Subcutaneous abdominal adipose tissue (tissue), 5 donors: ENCODE results near the gene MAP2K7.
"Not testable (repeated sequence)": the region's sequence is repeated elsewhere in the genome, so short reads cannot be mapped to it uniquely, and the experiment has no call there.

ENCODE experiments used
- H3K27ac ChIP-seq: one replicate; pipeline ENCODE4 v1.7.0; 2013; ENCODE audit warnings: low read depth, mild to moderate bottlenecking, inconsistent platforms, low read length, moderate library complexity
- H3K27me3 ChIP-seq, 5 donors: one replicate each; pipeline ENCODE4 v1.7.0; 2013; ENCODE audit warnings: low read length in 5 of 5, inconsistent platforms in 1 of 5; ENCODE audit not compliant: control insufficient read depth in 5 of 5, insufficient read depth in 4 of 5
- H3K36me3 ChIP-seq, 5 donors: one replicate each; pipeline ENCODE4 v1.7.0; 2013; ENCODE audit warnings: low read length in 5 of 5; ENCODE audit not compliant: control insufficient read depth in 5 of 5, insufficient read depth in 5 of 5
- H3K4me1 ChIP-seq, 5 donors: one replicate each; pipeline ENCODE4 v1.7.0; 2013; ENCODE audit warnings: low read length in 5 of 5, mild to moderate bottlenecking in 3 of 5, moderate library complexity in 1 of 5; ENCODE audit not compliant: control insufficient read depth in 5 of 5, insufficient read depth in 5 of 5
- H3K4me3 ChIP-seq, 5 donors: one replicate each; pipeline ENCODE4 v1.7.0; 2013; ENCODE audit warnings: low read length in 5 of 5, low read depth in 1 of 5
- H3K9ac ChIP-seq, 5 donors: one replicate each; pipeline ENCODE4 v1.7.0; 2013; ENCODE audit warnings: low read length in 5 of 5, mild to moderate bottlenecking in 4 of 5, moderate library complexity in 3 of 5
- H3K9me3 ChIP-seq, 5 donors: one replicate each; pipeline ENCODE4 v1.7.0; 2013; ENCODE audit warnings: low read length in 5 of 5; ENCODE audit not compliant: control insufficient read depth in 5 of 5
- donor health status: healthy.
- donor health status: healthy.
- donor health status: healthy.
- donor health status: healthy.
- donor health status: healthy.

The MAP2K7 gene

GRCh38 chr19:7942981-7943443 is 39.3 kb downstream of the MAP2K7 start:
- H3K4me1 ChIP-seq, result peaks cover 7 to 27% (median 22%) of the 10 kb centered on the region in 5 donors
- peak overlapping the region; percentile 74 to 92 (median 85) for H3K4me3 ChIP-seq
- H3K9me3 ChIP-seq, result no peaks in the 10 kb centered on the region
- peaks cover 0 to 3% (median 0%) of the 10 kb centered on the region in 5 donors for H3K27me3 ChIP-seq
- H3K36me3 ChIP-seq, result peaks cover 4 to 26% (median 20%) of the 10 kb centered on the region in 5 donors
- H3K27ac ChIP-seq, result peak overlapping the region; percentile 93
- H3K9ac ChIP-seq, result peak overlapping the region; percentile 89 to 99 (median 93)

- peaks cover 4 to 21% (median 18%) of the 10 kb centered on the region in 5 donors for H3K36me3 ChIP-seq
- H3K9me3 ChIP-seq, result no peaks in the 10 kb centered on the region
- H3K27ac ChIP-seq, result peak within 1 kb of the TSS; percentile 93
- H3K4me1 ChIP-seq, result peaks cover 7 to 27% (median 22%) of the 10 kb centered on the region in 5 donors
- H3K9ac ChIP-seq, result peak within 1 kb of the TSS; percentile 91 to 99 (median 93)
- peak within 1 kb of the TSS; percentile 74 to 92 (median 85) for H3K4me3 ChIP-seq
- H3K27me3 ChIP-seq, result peaks cover 0 to 3% (median 0%) of the 10 kb centered on the region in 5 donors
Observed at GRCh38 chr19:7943444-7944176, 39.9 kb downstream of the MAP2K7 start, which contains the start of gene TIMM44. TIMM44 (minus strand) TSS chr19:7943666; CDS start chr19:7943651, 15 bp downstream.

DNA sequence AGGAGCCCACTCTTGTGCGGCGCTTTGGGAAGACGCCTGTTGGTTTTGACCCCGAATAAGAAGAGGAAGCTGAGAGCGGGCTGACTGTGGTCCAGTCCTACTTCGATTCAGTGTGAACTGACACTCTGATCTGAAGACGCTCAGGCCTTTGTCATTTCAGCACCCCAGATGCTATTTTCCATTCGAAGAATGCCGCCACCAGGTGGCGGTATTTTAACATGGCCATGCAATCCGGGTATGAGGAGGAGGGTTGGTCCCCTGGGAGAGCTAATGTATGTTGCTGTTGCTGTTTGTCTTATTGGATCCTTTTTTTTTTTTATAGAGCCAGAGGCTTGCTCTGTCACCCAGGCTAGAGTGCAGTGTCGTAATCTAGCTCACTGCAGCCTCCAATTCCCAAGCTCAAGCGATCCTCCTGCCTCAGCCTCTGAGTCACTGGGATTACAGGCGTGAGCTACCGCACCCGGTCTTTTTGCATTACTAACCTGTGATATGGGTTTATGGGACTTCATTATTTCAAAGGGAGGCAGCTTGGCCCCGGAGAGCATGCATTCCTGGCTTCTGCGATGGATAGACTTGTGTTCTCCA is 40.6 kb downstream of the MAP2K7 start:
- peaks cover 0 to 16% (median 14%) of the 10 kb centered on the region in 5 donors for H3K36me3 ChIP-seq
- H3K27ac ChIP-seq, result peak overlapping the region; percentile 93
- peak overlapping the region; percentile 55 to 92 (median 82) for H3K9ac ChIP-seq
- H3K27me3 ChIP-seq, result peaks cover 0 to 3% (median 0%) of the 10 kb centered on the region in 5 donors
- H3K9me3 ChIP-seq, result no peaks in the 10 kb centered on the region
- peak overlapping the region; percentile 69 to 89 (median 74) for H3K4me3 ChIP-seq
- peaks cover 7 to 27% (median 22%) of the 10 kb centered on the region in 5 donors for H3K4me1 ChIP-seq

DNA sequence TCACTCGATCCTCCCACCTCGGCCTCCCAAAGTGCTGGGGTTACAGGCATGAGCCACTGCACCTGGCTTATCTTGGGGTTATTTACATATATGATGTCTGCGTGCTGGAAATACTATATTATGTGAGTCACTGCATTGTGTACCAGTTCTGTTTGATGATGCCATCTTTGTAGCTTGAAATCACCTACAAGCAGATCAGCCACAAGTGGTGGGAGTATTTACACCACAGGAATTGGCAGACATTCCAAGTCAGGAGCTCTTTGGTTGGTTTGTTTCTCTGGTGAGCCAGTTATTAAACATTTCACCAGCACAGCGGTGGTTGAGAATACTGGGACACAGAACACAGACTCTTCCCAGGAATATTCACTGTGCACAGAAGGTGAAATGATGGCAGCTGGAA is 44.3 kb downstream of the MAP2K7 start:
- Histone ChIP-seq H3K9ac (no peak overlapping the region), H3K4me3 (no peak overlapping the region), H3K27ac (no peak overlapping the region), H3K4me1 (peaks cover 5 to 24% (median 15%) of the 10 kb centered on the region in 5 donors), H3K36me3 (no peaks in the 10 kb centered on the region), H3K9me3 (no peaks in the 10 kb centered on the region), H3K27me3 (peaks cover 0 to 3% (median 0%) of the 10 kb centered on the region in 5 donors)

DNA sequence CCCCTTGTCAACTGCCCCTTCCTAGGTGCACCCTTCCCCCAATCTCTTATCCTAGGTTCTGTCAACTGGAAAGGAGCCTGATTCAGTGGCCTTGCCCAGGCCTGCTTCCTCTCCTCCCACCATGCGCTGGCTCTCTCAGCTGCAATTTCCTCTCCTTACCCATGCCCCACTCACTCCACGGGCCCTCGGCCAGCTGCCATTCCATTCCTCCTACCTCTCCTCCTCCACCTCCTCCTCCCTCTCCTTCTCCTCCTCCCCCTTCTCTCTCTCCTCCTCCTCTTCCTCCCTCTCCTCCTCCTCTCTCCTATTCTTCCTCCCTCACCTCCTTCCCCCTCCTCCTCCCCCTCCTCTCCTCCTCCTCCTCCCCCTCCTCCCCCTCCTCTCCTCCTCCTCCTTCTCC is 49.4 kb downstream of the MAP2K7 start:
- no peak overlapping the region for H3K27ac ChIP-seq
- H3K4me3 ChIP-seq, result no peak overlapping the region
- peak overlapping the region in 1 of 5 donors; percentile 14 for H3K9ac ChIP-seq
- peaks cover 0 to 5% (median 1%) of the 10 kb centered on the region in 5 donors for H3K36me3 ChIP-seq
- H3K4me1 ChIP-seq, result peaks cover 0 to 19% (median 11%) of the 10 kb centered on the region in 5 donors
- H3K27me3 ChIP-seq, result no peaks in the 10 kb centered on the region
- no peaks in the 10 kb centered on the region for H3K9me3 ChIP-seq

- Histone ChIP-seq H3K4me1 (peaks cover 0 to 19% (median 11%) of the 10 kb centered on the region in 5 donors), H3K9me3 (no peaks in the 10 kb centered on the region), H3K9ac (no peak overlapping the region), H3K4me3 (no peak overlapping the region), H3K36me3 (peaks cover 0 to 8% (median 5%) of the 10 kb centered on the region in 5 donors), H3K27me3 (no peaks in the 10 kb centered on the region), H3K27ac (no peak overlapping the region)
Observed at GRCh38 chr19:7953576-7953975, 49.9 kb downstream of the MAP2K7 start.

- H3K36me3 ChIP-seq, result peaks cover 0 to 17% (median 6%) of the 10 kb centered on the region in 5 donors
- H3K27me3 ChIP-seq, result no peaks in the 10 kb centered on the region
- H3K27ac ChIP-seq, result no peak overlapping the region
- no peaks in the 10 kb centered on the region for H3K9me3 ChIP-seq
- H3K4me1 ChIP-seq, result peaks cover 0 to 19% (median 11%) of the 10 kb centered on the region in 5 donors
- no peak overlapping the region for H3K4me3 ChIP-seq
- no peak overlapping the region for H3K9ac ChIP-seq
Observed at GRCh38 chr19:7955696-7956095, 52.0 kb downstream of the MAP2K7 start.

DNA sequence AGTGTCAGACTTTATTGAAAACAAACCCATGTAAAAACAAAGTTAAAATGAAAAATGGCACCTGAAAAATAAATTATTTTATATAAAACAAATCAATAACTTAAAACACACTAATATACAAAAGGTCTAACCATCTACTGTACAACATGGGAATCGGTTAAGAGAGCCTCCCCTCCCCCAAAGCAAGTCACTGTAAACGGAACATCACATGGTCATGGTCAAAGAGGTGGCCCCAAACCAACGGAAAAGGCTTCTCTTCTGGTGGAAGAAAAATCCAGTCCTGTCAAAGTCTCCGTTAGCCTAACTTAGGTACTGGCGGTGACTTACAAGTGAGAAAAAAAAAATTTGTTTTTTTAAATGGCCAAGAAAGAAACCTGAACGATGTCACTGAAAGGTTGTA is 55.5 kb downstream of the MAP2K7 start:
- Histone ChIP-seq H3K27ac (no peak overlapping the region), H3K4me3 (no peak overlapping the region), H3K4me1 (no peaks in the 10 kb centered on the region), H3K27me3 (no peaks in the 10 kb centered on the region), H3K9me3 (no peaks in the 10 kb centered on the region), H3K9ac (no peak overlapping the region), H3K36me3 (peaks cover 4 to 51% (median 41%) of the 10 kb centered on the region in 5 donors)

- not testable (repeated sequence) for H3K9ac ChIP-seq, H3K9me3 ChIP-seq, H3K4me1 ChIP-seq, H3K27ac ChIP-seq, H3K27me3 ChIP-seq, H3K4me3 ChIP-seq
- peaks cover 4 to 70% (median 59%) of the 10 kb centered on the region in 5 donors for H3K36me3 ChIP-seq
Observed at GRCh38 chr19:7961082-7961481, 57.4 kb downstream of the MAP2K7 start.
